Stimulated activated CD4-positive, alpha-beta T cell treated with anti-CD3 and anti-CD28 coated beads, Interleukin-2, amount 100 ng/mL, for 24 hours (primary cell): ENCODE results near the gene PAOX.

Experiments
- DNase-seq, 2 donors: peaks; one replicate each; pipeline ENCODE4 v3.0.0-alpha.2; 2020

The PAOX gene

GRCh38 chr10:133388236-133388972 is 9.3 kb downstream of the PAOX start:
- DNase-seq, result no peak

- peak; percentile 42 to 50 for DNase-seq
Measured at GRCh38 chr10:133388973-133389818, 10.1 kb downstream of the PAOX start.

- no peak for DNase-seq
Measured at GRCh38 chr10:133390597-133391248, 11.7 kb downstream of the PAOX start.

GRCh38 chr10:133391249-133391635 is 12.2 kb downstream of the PAOX start:
- DNase-seq, result no peak

GRCh38 chr10:133391761-133392518 is 12.9 kb downstream of the PAOX start:
- peak; percentile 14 to 37 for DNase-seq

- peak in 1 of 2 donors; percentile 16 for DNase-seq
Measured at GRCh38 chr10:133393401-133394063, 14.5 kb downstream of the PAOX start.

GRCh38 chr10:133394064-133394663 is 15.1 kb downstream of the PAOX start, which contains the start of gene MTG1:
Gene MTG1, plus strand, starts transcription at chr10:133394157. Its CDS starts 64 bp downstream, at chr10:133394221.
- DNase-seq, result peak; percentile 96 to 97

GRCh38 chr10:133394801-133395221 is 15.7 kb downstream of the PAOX start:
- peak in 1 of 2 donors; percentile 20 for DNase-seq

- peak in 1 of 2 donors; percentile 13 for DNase-seq
Measured at GRCh38 chr10:133396035-133396624, 17.1 kb downstream of the PAOX start.

- DNase-seq, result peak in 1 of 2 donors; percentile 6
Measured at GRCh38 chr10:133397938-133398337, 18.9 kb downstream of the PAOX start.

- peak in 1 of 2 donors; percentile 14 for DNase-seq
Measured at GRCh38 chr10:133399123-133399601, 20.1 kb downstream of the PAOX start.

GRCh38 chr10:133400624-133401424 is 21.8 kb downstream of the PAOX start:
- DNase-seq, result peak in 1 of 2 donors; percentile 14

GRCh38 chr10:133401500-133401899 is 22.4 kb downstream of the PAOX start:
- DNase-seq, result peak in 1 of 2 donors; percentile 1

- DNase-seq, result no peak
Measured at GRCh38 chr10:133401981-133402725, 23.1 kb downstream of the PAOX start.

- no peak for DNase-seq
Measured at GRCh38 chr10:133403359-133403758, 24.3 kb downstream of the PAOX start.

- no peak for DNase-seq
Measured at GRCh38 chr10:133403784-133404183, 24.7 kb downstream of the PAOX start.

- no peak for DNase-seq
Measured at GRCh38 chr10:133405272-133405671, 26.2 kb downstream of the PAOX start.

- no peak for DNase-seq
Measured at GRCh38 chr10:133405844-133406527, 26.9 kb downstream of the PAOX start.
